Neuronal stem cell (in vitro differentiated cells): ENCODE measurements around the gene SMIM24.

ENCODE experiments used
- DNase-seq: peaks from one replicate; pipeline ENCODE4 v3.0.0-alpha.2; 2013; ENCODE audit warnings: low spot score
- H2AFZ ChIP-seq: one replicate; pipeline ENCODE4 v1.6.1; 2013; ENCODE audit warnings: mild to moderate bottlenecking, low read length, inconsistent platforms
- H2AK5ac ChIP-seq: 2 replicates; pipeline ENCODE4 v1.6.1; 2013; ENCODE audit warnings: low read depth, mild to moderate bottlenecking, inconsistent platforms, low read length, moderate library complexity, mixed read lengths
- H2BK120ac ChIP-seq: 2 replicates; pipeline ENCODE4 v1.6.1; 2013; ENCODE audit warnings: low read depth, mild to moderate bottlenecking, inconsistent platforms, low read length, moderate library complexity, mixed read lengths
- H2BK12ac ChIP-seq: one replicate; pipeline ENCODE4 v1.6.1; 2013; ENCODE audit warnings: low read length, inconsistent platforms
- H2BK15ac ChIP-seq: 2 replicates; pipeline ENCODE4 v1.6.1; 2013; ENCODE audit warnings: mild to moderate bottlenecking, low read length, inconsistent platforms, mixed read lengths
- H2BK5ac ChIP-seq: one replicate; pipeline ENCODE4 v1.6.1; 2013; ENCODE audit warnings: inconsistent platforms, mild to moderate bottlenecking, low read length, moderate library complexity
- H3K14ac ChIP-seq: one replicate; pipeline ENCODE4 v1.6.1; 2013; ENCODE audit warnings: low read length, inconsistent platforms
- H3K18ac ChIP-seq: 2 replicates; pipeline ENCODE4 v1.6.1; 2013; ENCODE audit warnings: low read length, inconsistent platforms
- H3K23ac ChIP-seq: 2 replicates; pipeline ENCODE4 v1.6.1; 2013; ENCODE audit warnings: low read depth, mild to moderate bottlenecking, mixed read lengths, low read length, inconsistent platforms; ENCODE audit not compliant: poor library complexity
- H3K27ac ChIP-seq: replicated peaks from 3 replicates; pipeline ENCODE4 v1.5.1; 2013; ENCODE audit warnings: low read length, inconsistent platforms
- H3K27me3 ChIP-seq, 3 experiments: 2 replicates each; pipeline ENCODE4 v1.6.1; 2013; ENCODE audit warnings: low read length in 3 of 3, mild to moderate bottlenecking in 2 of 3, inconsistent platforms in 1 of 3, low read depth in 1 of 3, mixed read lengths in 1 of 3, moderate library complexity in 1 of 3; ENCODE audit not compliant: control insufficient read depth in 3 of 3, insufficient read depth in 3 of 3
- H3K36me3 ChIP-seq, 2 donors: replicated peaks in 1 of 2; 2 replicates each; pipeline ENCODE4 v1.6.1; 2013; ENCODE audit warnings: low read length in 2 of 2; ENCODE audit not compliant: control insufficient read depth in 2 of 2, insufficient read depth in 2 of 2
- H3K4ac ChIP-seq: 2 replicates; pipeline ENCODE4 v1.6.1; 2013; ENCODE audit warnings: inconsistent platforms, mild to moderate bottlenecking, low read length, moderate library complexity
- H3K4me1 ChIP-seq, 2 donors: 1 replicate in 1 of 2; 2 replicates in 1 of 2; pipeline ENCODE4 v1.6.1; 2013; ENCODE audit warnings: low read length in 2 of 2, low read depth in 1 of 2; ENCODE audit not compliant: control insufficient read depth in 2 of 2, insufficient read depth in 1 of 2
- H3K4me2 ChIP-seq: one replicate; pipeline ENCODE4 v1.6.1; 2013; ENCODE audit warnings: mild to moderate bottlenecking, low read length, inconsistent platforms; ENCODE audit not compliant: insufficient read depth, poor library complexity, severe bottlenecking
- H3K4me3 ChIP-seq, 2 donors: 2 replicates each; pipeline ENCODE4 v1.5.1; 2013; ENCODE audit warnings: low read length in 2 of 2, mild to moderate bottlenecking in 2 of 2, inconsistent platforms in 1 of 2, moderate library complexity in 1 of 2
- H3K79me1 ChIP-seq: one replicate; pipeline ENCODE4 v1.6.1; 2013; ENCODE audit warnings: low read depth, mild to moderate bottlenecking, inconsistent platforms, low read length, moderate library complexity
- H3K9ac ChIP-seq: one replicate; pipeline ENCODE4 v1.6.1; 2013; ENCODE audit warnings: mild to moderate bottlenecking, low read depth, low read length, inconsistent platforms; ENCODE audit not compliant: poor library complexity
- H3K9me3 ChIP-seq, 2 donors: replicated peaks in 1 of 2; 2 replicates each; pipeline versions ENCODE3 to v1.6.1; 2013; ENCODE audit warnings: low read length in 2 of 2, mild to moderate bottlenecking in 2 of 2, inconsistent platforms in 1 of 2, low read depth in 1 of 2, mixed read lengths in 1 of 2, moderate library complexity in 1 of 2; ENCODE audit not compliant: control insufficient read depth in 2 of 2, insufficient read depth in 1 of 2
- H4K8ac ChIP-seq: one replicate; pipeline ENCODE4 v1.6.1; 2013; ENCODE audit warnings: low read depth, mild to moderate bottlenecking, inconsistent platforms, low read length, moderate library complexity
- H4K91ac ChIP-seq: one replicate; pipeline ENCODE4 v1.6.1; 2013; ENCODE audit warnings: low read length, low read depth, mild to moderate bottlenecking, inconsistent platforms; ENCODE audit not compliant: poor library complexity
- WGBS, 2 donors: extraction: QIAGEN DNeasy Blood & Tissue Kit; methylation state at CpG; one replicate each; pipeline ENCODE4 v1.1.7; 2013; ENCODE audit warnings: missing lambda C conversion rate in 2 of 2, mixed read lengths in 1 of 2; ENCODE audit not compliant: insufficient read length in 2 of 2, insufficient replicate concordance in 1 of 2; ENCODE audit errors: extremely low coverage in 2 of 2; 5-methylcytosine and 5-hydroxymethylcytosine counted together

Gene SMIM24

GRCh38 chr19:3492919-3493318, 12.6 kb upstream of the SMIM24 start:
- peaks cover 15 to 49% of the 10 kb centered on the region in 2 donors for H3K36me3 ChIP-seq

DNA sequence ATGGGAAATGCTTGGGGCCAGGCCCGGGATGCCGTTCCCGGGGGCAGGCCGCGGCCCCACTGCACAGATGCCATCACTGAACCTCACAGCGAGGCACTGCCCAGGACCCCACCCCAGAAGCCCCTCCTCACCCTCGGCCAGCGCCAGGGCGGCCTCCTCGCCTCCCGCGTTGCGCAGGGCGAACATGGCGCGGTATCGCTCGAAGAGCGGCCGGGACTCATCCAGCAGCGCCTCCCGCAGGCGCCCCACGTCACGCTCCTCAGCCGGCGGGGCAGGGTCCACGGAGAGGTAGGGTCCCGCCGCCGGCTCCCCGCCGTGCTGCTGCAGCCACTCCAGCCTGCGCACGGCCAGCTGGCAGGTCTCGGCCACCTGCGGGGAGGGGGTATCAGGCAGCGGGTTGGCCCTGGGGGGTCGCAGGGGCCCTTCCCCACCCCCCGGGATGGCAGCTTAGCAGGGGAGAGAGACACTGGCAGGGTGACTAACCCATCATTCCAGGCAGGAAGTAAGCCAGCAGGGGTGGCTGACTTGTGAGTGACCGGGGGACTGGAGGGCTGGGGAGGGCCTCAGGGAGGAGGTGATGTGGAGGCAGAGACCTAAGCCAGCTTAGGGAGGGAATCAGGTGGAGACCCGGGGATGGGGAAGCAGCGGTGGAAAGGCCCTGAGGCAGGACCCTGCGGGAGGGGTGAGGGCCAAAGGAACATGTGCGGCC, 12.0 kb upstream of the SMIM24 start:
- Histone ChIP-seq H3K14ac (no peak overlapping the region), H4K91ac (no peak overlapping the region), H3K79me1 (peaks cover 3% of the 10 kb centered on the region), H3K4me2 (no peak overlapping the region), H2BK5ac (no peak overlapping the region), H3K9ac (no peak overlapping the region), H3K23ac (no peak overlapping the region), H2AFZ (no peak overlapping the region), H3K4me1 (no peaks in the 10 kb centered on the region), H3K4me3 (no peak overlapping the region), H2BK15ac (no peak overlapping the region), H2BK12ac (no peak overlapping the region), H3K4ac (no peak overlapping the region), H4K8ac (no peak overlapping the region), H2AK5ac (no peak overlapping the region), H3K36me3 (peaks cover 15 to 46% of the 10 kb centered on the region in 2 donors), H3K9me3 (no peaks in the 10 kb centered on the region), H3K27ac (no peak overlapping the region), H3K18ac (no peak overlapping the region), H3K27me3 (no peaks in the 10 kb centered on the region), H2BK120ac (no peak overlapping the region)
- no peak for DNase-seq
- WGBS, 2 donors: no CpG with 5 or more reads among the region's 45 CpGs

More at GRCh38 chr19:3492919-3493318, 12.6 kb upstream of the SMIM24 start:
- Histone ChIP-seq H3K14ac (no peak overlapping the region), H3K23ac (no peak overlapping the region), H4K91ac (no peak overlapping the region), H4K8ac (no peak overlapping the region), H3K79me1 (peaks cover 3% of the 10 kb centered on the region), H2AK5ac (no peak overlapping the region), H2BK120ac (no peak overlapping the region), H3K18ac (no peak overlapping the region), H2AFZ (no peak overlapping the region), H3K27ac (no peak overlapping the region), H3K4me3 (no peak overlapping the region), H2BK15ac (no peak overlapping the region), H3K9ac (no peak overlapping the region), H2BK5ac (no peak overlapping the region), H3K27me3 (no peaks in the 10 kb centered on the region), H3K9me3 (no peaks in the 10 kb centered on the region), H3K4me1 (no peaks in the 10 kb centered on the region), H2BK12ac (no peak overlapping the region), H3K4ac (no peak overlapping the region), H3K4me2 (no peak overlapping the region)
- DNase-seq: no peak
- WGBS, 2 donors: no CpG with 5 or more reads among the region's 16 CpGs

DNA sequence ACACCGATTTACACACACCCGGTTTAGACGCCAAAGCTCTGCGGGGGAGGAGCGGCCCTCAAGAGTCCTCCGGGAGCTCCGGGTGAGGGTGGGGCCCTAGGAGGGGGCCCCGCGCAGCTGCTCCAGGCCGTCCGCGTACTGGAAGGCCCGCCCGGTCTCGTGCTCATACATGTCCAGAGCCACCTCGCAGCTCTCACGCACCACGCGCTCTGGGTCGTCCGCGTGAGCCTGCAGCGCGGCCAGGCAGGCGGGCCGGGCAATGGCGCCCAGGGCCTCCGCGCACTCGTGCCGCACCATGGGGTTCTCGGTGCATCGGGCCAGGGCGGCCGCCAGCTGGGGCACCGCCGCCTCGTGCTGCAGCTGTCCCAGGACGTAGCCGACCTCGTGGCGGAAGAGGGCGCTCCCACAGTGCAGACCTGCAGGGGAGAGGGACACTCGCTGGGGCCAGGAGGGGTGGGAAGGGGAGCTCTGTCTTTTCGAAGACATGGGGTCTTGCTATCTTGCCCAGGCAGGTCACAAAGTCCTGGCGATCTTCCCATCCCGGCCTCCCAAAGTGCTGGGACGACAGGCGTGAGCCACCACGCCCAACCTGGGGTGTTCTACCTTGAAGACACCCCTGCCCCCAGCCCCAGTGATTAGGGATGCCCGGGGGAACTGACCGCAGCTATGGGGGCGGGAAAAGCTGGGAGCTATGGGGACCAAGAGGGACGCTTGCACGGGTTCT, 11.2 kb upstream of the SMIM24 start:
- no peak overlapping the region for H3K14ac ChIP-seq
- H3K79me1 ChIP-seq: peaks cover 3% of the 10 kb centered on the region
- no peak overlapping the region for H3K4me2 ChIP-seq
- no peaks in the 10 kb centered on the region for H3K9me3 ChIP-seq
- peak overlapping the region; percentile 41 for H2BK12ac ChIP-seq
- H2BK120ac ChIP-seq: no peak overlapping the region
- H3K23ac ChIP-seq: peak overlapping the region; percentile 43
- no peaks in the 10 kb centered on the region for H3K27me3 ChIP-seq
- DNase-seq: no peak
- no peak overlapping the region for H3K9ac ChIP-seq
- H3K27ac ChIP-seq: no peak overlapping the region
- H3K4me1 ChIP-seq: no peaks in the 10 kb centered on the region
- H2BK15ac ChIP-seq: no peak overlapping the region
- H3K4ac ChIP-seq: no peak overlapping the region
- peak overlapping the region; percentile 39 for H2BK5ac ChIP-seq
- no peak overlapping the region for H2AFZ ChIP-seq
- no peak overlapping the region for H2AK5ac ChIP-seq
- no CpG with 5 or more reads among the region's 55 CpGs for WGBS, 2 donors
- no peak overlapping the region for H3K4me3 ChIP-seq
- H4K91ac ChIP-seq: no peak overlapping the region
- H4K8ac ChIP-seq: no peak overlapping the region
- peaks cover 12 to 40% of the 10 kb centered on the region in 2 donors for H3K36me3 ChIP-seq
- H3K18ac ChIP-seq: no peak overlapping the region

DNA sequence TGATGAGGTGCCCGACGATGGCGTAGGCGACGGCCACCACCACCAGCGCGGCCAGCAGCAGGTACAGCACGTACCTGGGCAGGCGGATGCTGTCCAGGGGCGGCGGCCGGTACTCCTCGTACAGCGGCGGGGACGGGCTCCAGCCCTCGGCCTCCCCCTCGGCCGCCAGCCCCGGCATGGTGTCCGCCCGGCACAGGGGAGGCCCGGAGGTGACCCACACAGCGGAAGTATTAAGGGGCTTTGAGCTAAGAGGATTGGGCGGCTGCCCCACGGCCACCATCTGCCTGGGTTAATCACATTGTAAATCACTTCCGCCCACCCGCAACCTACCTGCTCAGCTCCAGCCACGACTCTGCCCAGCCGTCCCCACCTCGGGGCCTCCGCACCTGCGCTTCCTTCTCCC, 2.9 kb upstream of the SMIM24 start, which contains the start of gene SMIM44:
Gene SMIM44 (minus strand): TSS at position 216 of the 403 bp plus-strand sequence. CDS start 38 bp downstream, at position 178.
- Histone ChIP-seq H2AFZ (no peak within 1 kb of the TSS), H3K9me3 (no peaks in the 10 kb centered on the region), H4K91ac (no peak within 1 kb of the TSS), H3K23ac (peak within 1 kb of the TSS; percentile 55), H3K4me3 (no peak within 1 kb of the TSS), H2BK12ac (no peak within 1 kb of the TSS), H3K27ac (no peak within 1 kb of the TSS), H2BK5ac (no peak within 1 kb of the TSS), H3K4me2 (no peak within 1 kb of the TSS), H2AK5ac (peak within 1 kb of the TSS; percentile 86), H3K14ac (no peak within 1 kb of the TSS), H3K4me1 (peaks cover 2 to 6% of the 10 kb centered on the region in 2 donors), H3K4ac (no peak within 1 kb of the TSS), H4K8ac (peak within 1 kb of the TSS; percentile 43), H2BK15ac (no peak within 1 kb of the TSS), H3K9ac (peak within 1 kb of the TSS; percentile 21), H3K18ac (peak within 1 kb of the TSS; percentile 48), H3K79me1 (no peaks in the 10 kb centered on the region), H3K27me3 (peaks cover 0 to 24% (median 0%) of the 10 kb centered on the region in 3 experiments), H3K36me3 (no peaks in the 10 kb centered on the region), H2BK120ac (no peak within 1 kb of the TSS)
- DNase-seq: no peak
- no CpG with 5 or more reads among the region's 33 CpGs for whole genome bisulfite sequencing, 2 donors
